Sciatic nerve (tissue), 2 donors: ENCODE results near the gene COL17A1. TPM values are rescaled to one million over a fixed set of nuclear protein-coding genes. Genes with fewer than 3 reads are reported as not detected.
A peak's percentile ranks its signal among the peaks of the same experiment; 100 is the strongest.

ENCODE experiments used
- ATAC-seq: fragments of 200-7000 bp; cut with Tn5 transposase; one replicate; pipeline ENCODE4 v1.9.1; 2020; ENCODE audit warnings: mild to moderate bottlenecking, moderate library complexity
- DNase-seq: peaks from one replicate; pipeline ENCODE4 v3.0.0-alpha.2; 2020; ENCODE audit warnings: low spot score
- intact Hi-C: fragments of 100-400 bp; cut with DNase I; formaldehyde crosslinking; loops from one replicate; pipeline ENCODE4 v1.14.2; 2022
- total RNA-seq: library from RNA; stranded (reverse); fragmentation: NEBNext Ultra II Directional; extraction: Animal tissue kit (Norgen Biotek cat#: 25700); gene quantifications from one replicate; pipeline ENCODE4 v1.2.1, GENCODE V29; 2021
- donor health status: DM: no; HTN: no; CAD: no.
- donor health status: DM: no; HTN: no; CAD: no.

COL17A1 gene
- total RNA-seq, 1 donor from 2014 or later: 0.45 TPM

DNA sequence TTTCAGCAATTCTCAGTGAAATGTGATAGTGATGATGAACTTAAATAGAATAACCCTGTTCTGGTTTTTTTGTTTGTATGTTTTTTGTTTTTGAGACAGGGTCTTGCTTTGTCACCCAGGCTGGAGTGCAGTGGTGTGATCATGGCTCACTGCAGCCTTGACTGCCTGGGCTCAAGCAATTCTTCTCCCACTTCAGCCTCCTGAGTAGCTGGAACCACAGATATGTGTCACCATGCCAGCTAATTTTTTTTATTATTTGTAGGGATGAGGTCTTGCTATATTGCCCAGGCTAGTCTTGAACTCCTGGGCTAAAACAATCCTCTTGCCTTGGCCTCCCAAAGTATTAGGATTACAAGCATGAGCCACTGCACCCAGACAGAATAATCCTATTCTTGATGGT, 14.3 kb upstream of the COL17A1 start:
- ATAC-seq (no peak), DNase-seq (no peak)
- intact Hi-C loops: no loop called here

DNA sequence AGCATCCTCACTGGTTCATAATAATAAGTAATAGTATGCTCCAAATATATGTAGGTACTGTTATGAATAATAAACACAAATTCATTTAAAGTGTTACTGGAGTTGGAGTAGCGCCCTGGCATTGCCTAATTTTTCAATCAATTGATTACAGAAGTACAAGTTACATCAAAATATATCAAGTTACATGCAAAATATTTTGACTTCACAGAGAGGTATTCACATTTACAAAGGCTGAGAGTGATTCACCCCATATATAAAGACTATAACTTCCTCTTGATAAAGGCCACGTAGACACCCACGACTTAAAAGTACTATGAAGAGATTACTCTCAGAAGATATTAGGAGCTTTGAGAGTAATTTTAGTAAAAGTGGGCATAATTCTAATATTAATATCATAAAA, 13.6 kb upstream of the COL17A1 start:
- no peak for DNase-seq
- intact Hi-C loops: no loop called here
- ATAC-seq: no peak

DNA sequence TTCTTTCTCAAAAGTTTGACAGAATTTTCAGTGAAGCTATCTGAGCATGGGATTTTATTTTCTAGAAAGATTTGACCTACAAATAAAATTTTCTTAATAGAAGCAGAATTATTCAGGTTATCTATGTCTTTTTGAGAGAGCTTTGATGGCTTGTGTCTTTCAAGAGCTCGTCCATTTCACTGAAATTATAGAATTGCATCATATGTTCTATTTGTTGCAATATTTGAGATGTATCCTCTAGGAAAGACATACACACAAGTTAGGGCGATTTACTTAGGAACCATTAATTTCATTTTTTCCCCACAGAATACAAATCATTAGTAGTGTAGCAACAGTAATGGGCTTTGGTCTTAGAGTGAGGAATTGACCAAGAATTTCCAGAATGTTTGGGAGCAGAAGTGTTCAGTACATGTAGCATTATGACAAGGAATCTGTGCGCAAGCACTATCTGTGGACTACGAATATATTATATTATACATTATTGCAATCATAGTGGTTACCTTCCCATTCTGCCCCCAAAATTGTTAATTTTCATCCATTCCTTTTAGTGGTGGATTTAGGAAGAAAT, 12.8 kb upstream of the COL17A1 start:
- no peak for DNase-seq
- intact Hi-C loops: no loop called here

DNA sequence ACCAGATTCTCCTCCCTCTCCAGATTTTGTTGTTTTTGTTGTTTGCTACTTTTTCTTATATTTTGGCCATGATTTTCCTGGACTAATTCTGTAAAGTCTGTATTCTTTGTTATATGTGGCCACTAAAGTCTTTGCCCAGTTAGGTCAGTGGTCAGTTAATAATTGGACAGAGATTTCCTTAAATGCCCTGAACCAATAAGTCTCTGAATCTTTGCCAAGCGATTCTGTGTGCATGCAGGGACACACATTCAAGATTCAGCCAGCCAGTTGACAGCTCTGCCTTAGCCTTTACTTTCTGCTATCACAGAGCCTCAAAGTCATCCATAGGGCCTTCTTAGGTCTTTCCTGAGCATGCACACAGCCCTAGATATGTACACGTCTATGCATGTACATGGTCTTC, 11.0 kb upstream of the COL17A1 start:
- intact Hi-C loops: no loop called here
- no peak for ATAC-seq
- no peak for DNase-seq

More for the DNA sequence above, 12.8 kb upstream of the COL17A1 start:
- ATAC-seq: no peak

DNA sequence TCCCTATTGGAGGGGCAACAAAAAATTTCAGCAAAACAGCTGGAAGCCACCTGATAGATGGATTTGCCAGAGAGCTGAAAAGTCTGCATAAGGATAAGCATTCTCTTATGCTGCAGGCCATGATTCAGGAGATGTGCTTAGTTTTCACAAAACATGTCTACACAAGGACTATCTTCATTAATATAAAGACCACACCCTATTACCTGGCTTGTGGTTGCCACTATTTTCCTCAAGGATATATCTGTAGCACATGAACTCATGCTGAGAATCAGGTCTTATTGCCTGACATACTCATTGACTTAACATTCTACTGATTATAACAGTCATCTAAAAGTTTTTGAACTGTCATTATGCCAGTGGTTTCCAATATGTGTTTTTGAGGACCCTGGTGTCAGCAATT, 7.1 kb upstream of the COL17A1 start:
- ATAC-seq (no peak), DNase-seq (no peak)
- intact Hi-C loops: no loop called here

DNA sequence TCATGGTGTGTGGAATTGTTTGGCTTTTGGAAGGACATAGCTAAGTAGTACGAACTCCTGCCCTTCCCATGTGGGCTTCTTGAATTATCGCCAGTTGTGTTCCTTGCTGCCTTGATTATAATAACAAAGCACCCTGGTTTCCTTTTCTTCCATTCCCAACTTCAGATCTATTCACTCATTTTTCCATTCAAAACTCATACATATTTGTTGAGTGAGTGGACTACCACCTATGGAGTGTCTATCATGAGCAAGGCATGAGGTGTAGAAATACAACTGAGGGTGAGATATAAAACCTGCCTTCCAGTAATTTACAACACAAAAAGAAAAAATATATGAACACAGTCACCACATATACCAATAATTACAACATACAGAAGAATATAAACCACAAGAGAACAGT, 4.9 kb upstream of the COL17A1 start:
- no peak for DNase-seq
- intact Hi-C loops: no loop called here
- ATAC-seq: no peak

DNA sequence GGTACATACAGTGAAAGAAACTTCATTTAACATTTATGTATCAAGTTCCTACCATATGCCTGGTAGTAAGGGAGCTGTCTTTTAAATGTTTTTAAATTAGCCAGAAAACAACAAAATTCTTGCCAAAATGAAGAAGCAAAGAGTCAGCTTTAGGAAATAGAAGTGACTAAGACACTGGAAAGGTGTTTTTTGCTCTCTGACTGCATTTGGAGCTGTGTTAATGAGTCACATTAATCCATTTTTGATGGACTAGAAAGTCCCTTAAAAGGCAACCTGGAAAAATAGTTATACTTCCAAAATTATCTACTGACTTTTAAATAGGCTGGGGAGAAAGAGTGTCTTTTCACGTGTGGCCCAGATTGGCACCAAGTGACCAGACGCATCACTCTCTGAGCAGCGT, 3.9 kb upstream of the COL17A1 start:
- DNase-seq (no peak), ATAC-seq (no peak)
- intact Hi-C loops: no loop called here

DNA sequence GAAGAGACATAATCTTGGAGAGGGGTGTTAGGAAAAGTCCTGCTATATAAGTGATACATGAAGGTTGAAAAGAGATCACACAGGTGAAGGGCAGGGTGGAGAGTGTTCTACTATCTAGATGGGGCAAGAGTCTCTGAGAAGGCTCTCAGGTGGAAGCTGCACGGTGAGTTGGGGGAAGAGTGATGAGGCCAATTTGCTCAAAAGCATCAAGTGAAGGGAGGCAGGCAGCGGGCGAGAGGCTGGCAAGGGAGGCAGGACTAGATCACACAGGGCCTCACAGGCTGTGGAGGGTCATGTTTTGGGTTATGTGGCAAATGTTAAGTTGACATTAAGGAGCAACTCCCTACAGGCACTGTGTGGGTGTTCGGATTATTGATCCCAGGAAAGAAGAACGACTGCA, 2.6 kb upstream of the COL17A1 start:
- ATAC-seq (no peak), DNase-seq (no peak)
- intact Hi-C loops: no loop called here

DNA sequence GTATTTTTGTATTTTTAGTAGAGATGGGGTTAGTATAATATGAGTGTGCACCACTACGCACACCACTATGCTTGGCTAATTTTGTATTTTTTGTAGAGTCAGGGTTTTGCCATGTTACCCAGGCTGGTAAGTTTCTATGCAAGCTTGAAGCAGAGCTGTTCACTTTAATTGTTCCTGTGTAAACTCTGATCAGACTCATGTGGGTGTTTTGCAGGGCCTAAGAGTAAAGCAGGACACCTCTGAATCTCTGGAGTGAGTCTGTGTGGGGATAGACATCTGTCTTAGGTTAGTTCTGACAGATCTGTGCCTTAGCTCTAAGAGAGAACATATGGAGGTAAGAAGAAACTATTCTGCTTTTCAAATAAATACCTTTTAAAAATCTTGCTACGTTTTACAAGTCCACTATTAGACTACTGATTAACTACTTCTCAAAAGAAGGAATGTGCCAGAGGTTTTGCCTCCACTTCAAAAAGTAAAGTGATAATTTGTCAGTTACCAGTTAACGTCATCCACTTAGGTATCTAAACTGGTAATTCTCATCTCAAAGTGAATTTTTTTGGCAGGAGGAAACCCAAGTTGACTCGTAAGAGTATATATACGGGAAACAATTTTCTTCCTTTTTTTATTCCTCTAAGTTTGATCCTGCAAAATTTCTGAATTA, 1.1 kb downstream of the COL17A1 start:
- DNase-seq (no peak), ATAC-seq (no peak)
- intact Hi-C loops: no loop called here

DNA sequence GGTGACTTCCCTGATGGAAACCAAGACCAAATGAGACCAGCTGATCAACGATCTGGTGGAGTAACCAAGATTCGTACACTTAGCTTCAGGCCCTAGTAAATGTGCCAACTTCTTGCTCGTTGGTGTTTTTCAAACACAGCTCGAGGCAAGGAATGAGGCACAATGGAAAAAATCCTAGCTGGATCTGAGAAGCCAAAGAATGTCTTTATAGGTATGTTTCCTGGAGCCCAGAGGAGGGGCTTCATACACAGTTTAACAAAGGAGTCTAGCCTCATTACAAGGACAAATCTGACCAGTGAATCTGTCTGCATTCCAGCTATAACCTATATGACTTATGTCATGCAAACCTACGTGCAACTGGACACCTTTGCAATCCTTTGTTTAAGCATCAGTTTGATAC, 3.7 kb downstream of the COL17A1 start:
- intact Hi-C loops: no loop called here
- ATAC-seq: no peak
- no peak for DNase-seq

DNA sequence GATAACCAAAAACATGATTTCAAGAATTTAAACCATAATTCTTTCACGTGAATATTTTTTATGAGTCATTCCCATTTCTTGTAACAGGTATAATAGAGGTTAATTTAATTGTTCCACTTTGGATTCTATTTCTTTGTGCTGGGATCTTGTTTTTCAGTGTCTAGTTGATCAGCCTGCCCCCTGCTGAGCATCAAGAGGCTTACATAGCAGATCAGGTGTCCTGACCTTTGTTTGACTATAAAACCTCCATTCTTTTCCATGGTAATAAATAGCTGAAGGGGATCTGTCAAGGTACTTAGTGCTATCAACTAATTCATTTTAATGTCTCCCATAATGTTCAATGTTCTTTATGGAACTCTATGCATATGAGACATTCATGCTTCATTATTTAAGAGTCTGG, 4.9 kb downstream of the COL17A1 start:
- DNase-seq (no peak), ATAC-seq (no peak)
- intact Hi-C loops: no loop called here

DNA sequence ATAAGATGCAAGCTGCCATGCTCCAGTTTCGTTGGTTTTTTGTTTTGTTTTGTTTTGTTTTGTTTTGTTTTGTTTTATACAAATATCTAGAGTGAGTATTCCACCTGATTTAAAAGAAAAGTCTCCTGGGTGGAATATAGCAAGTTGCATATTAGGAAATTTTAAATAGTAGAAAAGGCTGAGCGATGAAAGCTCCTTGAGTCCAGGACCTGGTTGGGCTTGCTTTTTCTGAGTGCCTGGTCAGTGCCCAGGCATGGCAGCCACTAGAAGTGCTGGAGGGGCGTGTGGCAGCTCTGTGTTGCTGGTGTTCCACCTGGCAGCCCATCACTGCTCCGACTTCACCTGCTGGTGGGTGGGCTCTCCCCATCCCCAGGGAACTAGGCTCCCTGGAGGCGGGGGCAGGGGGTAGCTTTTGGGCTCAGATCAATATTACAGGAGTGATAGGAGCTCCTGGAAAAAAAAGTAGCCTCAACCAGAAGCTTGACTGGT, 8.0 kb downstream of the COL17A1 start:
- ATAC-seq (no peak), DNase-seq (no peak)
- intact Hi-C loops: no loop called here

DNA sequence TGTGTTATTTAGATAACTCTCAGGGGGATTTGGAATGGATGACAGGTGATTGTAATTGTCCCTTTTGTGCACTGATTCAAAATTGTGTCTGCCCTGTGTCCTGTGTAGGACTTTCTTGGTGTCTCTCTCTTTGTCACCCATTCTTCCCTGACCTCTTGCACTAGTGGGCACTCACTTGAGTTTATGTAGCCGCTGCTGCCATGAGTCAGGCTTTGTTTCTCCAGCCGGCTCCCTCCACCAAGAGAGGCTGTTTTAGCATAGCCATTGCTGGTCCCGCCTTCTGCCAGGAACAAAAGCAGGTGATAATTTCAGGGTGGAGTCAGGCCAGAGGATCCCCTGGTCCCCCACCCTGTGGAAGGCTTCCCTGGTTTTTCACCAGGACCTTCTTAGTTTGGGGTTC, 8.4 kb downstream of the COL17A1 start:
- ATAC-seq (no peak), DNase-seq (no peak)
- intact Hi-C loops: no loop called here

DNA sequence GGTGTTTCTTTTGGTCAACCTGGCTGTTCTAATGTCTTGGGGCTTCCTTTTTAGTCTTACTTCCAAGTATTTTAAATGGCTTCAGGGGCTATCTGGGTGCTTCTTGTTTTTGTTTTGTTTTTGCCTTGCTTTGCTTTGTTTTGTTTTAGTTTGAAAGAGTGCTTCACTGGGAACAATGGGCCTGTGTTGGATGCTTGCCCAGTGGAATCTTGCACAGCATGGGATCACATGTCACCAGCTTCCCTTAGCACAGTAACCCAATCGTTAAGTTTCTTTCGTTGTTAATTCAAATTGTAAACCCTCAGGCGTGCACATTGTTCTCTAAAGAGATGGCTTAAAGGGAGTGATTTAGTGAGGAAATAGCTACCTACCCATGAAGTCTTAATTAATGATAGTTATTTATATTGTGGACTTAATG, 8.9 kb downstream of the COL17A1 start:
- no peak for DNase-seq
- intact Hi-C loops: no loop called here
- peak; percentile 71 for ATAC-seq

DNA sequence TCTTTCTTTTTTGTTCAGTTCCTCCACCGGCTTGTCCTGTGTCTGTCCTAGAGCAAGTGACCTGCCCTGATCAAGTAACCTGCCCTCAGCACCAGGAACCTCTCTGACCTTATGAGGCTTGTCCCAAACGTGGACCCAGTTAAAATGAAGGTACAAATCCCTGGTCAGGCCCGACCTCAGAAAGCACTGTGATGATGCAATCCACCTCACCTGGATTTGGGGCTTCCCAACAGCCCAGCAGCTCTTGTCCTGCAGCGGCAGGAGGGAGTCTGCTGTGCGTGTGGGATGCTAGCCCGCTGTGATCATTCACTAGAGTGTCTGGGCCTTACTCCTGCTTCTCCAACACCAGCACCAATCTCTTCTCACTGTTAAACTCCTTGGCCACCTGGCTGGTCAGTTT, 11.2 kb downstream of the COL17A1 start:
- DNase-seq (no peak), ATAC-seq (no peak)
- intact Hi-C loops: no loop called here

DNA sequence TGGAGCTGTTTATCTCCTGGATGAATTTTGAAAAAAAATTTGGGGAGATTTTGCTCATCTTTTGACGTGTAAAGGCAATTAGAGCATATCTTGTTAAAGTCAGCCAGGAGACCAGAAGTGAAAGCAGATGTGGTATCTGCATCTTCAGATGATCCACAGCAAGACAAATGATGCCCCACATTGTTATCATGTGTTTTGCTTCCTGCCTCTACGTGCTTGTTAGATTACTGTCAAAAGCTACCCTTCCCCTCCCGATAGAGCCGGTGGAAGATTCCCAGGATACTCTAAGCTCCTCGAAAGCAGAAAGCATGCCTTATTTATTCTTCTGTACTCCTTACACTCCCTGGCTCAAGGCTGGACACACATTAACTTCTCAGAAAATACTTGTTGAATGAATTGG, 12.9 kb downstream of the COL17A1 start:
- ATAC-seq: no peak
- intact Hi-C loops: no loop called here
- no peak for DNase-seq

DNA sequence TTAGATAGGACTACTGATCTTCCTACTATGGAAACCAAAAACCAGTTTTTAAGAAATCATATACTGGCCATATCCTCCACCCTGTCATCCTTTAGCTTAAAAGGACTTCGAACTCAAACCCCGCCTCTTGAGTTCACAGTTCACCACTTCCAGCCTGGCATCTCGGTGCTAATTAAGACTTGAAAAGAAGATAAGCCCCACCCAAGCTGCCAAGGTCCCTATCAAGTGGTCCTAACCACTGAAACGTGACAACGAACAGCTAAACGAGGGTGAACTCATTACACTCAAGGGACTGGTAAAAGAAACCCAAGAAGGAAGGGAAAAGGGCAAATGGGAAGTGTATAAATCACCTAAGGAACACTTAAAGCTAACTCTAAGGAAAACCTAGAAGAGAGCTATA, 16.1 kb downstream of the COL17A1 start:
- DNase-seq: no peak
- no peak for ATAC-seq
- intact Hi-C loops: no loop called here

DNA sequence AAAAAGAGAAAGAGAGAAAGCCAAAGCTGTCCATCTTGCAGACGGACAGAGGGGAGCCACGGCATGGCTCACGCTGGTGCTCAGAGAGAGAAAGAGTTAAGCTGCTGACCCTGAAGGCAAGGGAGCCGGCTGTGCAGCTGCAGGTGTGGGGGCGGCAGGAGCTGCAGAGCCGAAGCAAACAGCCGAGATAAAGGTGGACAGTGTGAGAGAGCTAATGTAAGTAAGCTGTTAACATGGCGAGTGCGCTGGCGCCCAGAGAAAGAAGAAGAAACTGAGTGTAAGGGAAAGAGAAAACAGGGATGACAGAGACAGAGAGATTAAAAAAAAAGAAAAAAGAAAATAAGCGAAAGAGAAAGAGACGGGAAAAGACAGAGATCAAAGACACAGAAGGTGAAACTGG, 18.2 kb downstream of the COL17A1 start:
- ATAC-seq (no peak), DNase-seq (no peak)
- intact Hi-C loops: no loop called here

DNA sequence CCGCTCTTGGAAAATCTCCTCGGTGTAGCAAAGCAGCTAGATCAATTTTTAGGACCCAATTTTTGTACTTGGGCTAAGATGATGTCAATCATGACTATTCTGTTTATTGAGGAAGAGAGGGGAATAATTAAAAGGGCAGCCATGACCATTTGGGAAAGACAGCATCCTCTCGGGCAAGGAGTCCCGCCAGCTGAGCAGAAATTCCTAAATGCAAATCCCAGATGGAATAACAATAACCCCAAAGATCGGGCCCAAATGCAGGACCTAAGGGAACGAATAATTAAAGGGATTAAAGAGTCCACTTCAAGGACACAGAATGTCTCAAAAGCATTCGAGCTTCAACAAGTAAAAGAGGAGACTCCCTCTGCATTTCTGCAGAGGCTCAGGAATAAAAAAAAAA, 18.7 kb downstream of the COL17A1 start:
- ATAC-seq (no peak), DNase-seq (no peak)
- intact Hi-C loops: no loop called here

DNA sequence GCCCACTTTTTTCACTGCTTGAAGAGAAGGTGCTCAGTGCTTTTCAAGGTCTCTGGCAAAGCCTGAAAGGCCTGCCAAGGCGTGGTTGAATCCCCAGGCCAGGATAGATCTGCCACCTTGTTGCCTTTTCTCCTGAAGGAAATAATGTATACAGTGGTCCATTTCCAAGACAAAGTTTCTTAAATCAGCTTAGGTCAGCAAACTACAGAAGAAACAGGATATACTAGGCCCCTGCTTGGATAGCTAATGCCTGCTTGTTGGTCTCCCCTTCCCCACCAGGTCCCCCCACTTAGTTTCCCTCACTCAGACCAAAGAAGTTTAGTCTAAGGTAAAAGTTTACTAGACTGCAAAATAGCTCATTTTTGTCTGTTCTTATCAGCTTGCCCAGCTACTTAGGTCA, 19.9 kb downstream of the COL17A1 start:
- ATAC-seq (no peak), DNase-seq (no peak)
- intact Hi-C loops: no loop called here

DNA sequence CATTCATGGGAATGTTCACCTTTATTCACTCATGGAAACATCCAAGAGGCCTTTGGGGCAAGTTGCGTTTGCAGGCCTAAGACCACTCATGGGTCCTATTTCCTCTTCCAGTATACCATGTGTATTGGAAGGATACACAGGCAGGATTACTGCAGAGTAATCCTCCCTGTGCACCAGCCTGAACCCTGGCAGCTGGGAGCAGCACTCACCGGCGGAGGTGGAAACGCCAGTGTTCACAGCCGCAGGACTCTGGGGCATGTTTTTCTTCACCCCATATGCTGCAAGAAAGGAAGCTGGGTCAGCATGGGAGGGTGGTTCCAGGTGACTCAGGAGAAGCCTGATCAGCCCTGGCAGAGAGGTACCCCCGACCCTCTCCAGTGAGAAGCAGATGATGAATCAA, 24.5 kb downstream of the COL17A1 start:
- DNase-seq (no peak), ATAC-seq (no peak)
- intact Hi-C loops: no loop called here
